ENCODE results near the gene ZXDC. TPM values are rescaled to one million over a fixed set of nuclear protein-coding genes. Genes with fewer than 3 reads are reported as not detected.
A peak's percentile ranks its signal among the peaks of the same experiment; 100 is the strongest.

The ZXDC gene
- total RNA-seq, 2 experiments from 2014 or later: 34.7 to 34.9 TPM

DNA sequence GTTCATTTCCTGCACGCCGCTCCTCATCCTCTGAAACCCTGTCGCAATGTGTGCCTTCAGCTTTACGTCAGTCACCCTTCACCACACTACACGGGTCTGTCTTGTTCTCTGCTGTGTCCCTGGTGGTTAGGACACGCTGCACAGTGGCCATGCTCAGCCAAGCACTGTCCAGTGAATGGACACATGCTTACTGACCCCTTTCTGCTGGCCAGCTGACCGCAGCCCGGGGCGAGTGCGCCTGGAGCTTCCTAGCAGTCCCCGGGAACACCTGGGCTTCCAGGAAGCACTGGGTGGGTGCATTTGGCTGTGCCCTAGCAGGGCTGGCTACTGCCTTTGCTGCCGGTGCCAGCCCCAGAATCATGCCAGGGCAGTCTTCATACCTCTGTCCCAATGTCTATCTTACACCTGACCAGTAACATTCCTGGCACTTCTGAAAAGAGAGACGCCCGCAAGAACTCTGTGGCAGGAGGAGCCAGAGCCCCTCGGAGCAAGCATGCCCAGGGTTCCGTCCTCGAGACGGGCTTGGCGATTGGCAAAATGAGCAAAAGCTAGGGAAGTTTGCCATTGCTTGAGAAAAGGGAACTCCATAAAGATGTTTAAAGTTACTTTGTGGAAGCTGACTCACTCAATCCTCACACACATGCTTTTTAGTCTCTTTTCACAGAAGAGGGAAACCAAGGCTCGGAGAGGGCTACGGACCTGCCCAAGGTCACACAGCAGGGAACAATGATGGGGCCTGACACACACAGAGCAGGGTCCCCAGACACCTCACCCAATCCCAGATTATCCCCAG is 15.7 kb upstream of the ZXDC start:
- Mint-ChIP-seq H3K4me3 (no peak overlapping the region), H3K9me3 (no peaks in the 10 kb centered on the region), H3K4me1 (peaks cover 14% of the 10 kb centered on the region), H3K27me3 (no peaks in the 10 kb centered on the region), H3K27ac (no peak overlapping the region), H3K36me3 (no peaks in the 10 kb centered on the region)
- DNase-seq (no peak), ATAC-seq (ENCODE audit: low read depth) (no peak)
- POLR2A ChIA-PET: no interaction called here

GRCh38 chr3:126490619-126491018 is 14.9 kb upstream of the ZXDC start:
- DNase-seq: no peak
- ATAC-seq (ENCODE audit: low read depth): no peak
- POLR2A ChIA-PET: no interaction called here
- no peaks in the 10 kb centered on the region for H3K36me3 Mint-ChIP-seq
- peaks cover 16% of the 10 kb centered on the region for H3K4me1 Mint-ChIP-seq
- no peaks in the 10 kb centered on the region for H3K27me3 Mint-ChIP-seq
- H3K4me3 Mint-ChIP-seq: no peak overlapping the region
- no peaks in the 10 kb centered on the region for H3K9me3 Mint-ChIP-seq
- no peak overlapping the region for H3K27ac Mint-ChIP-seq

DNA sequence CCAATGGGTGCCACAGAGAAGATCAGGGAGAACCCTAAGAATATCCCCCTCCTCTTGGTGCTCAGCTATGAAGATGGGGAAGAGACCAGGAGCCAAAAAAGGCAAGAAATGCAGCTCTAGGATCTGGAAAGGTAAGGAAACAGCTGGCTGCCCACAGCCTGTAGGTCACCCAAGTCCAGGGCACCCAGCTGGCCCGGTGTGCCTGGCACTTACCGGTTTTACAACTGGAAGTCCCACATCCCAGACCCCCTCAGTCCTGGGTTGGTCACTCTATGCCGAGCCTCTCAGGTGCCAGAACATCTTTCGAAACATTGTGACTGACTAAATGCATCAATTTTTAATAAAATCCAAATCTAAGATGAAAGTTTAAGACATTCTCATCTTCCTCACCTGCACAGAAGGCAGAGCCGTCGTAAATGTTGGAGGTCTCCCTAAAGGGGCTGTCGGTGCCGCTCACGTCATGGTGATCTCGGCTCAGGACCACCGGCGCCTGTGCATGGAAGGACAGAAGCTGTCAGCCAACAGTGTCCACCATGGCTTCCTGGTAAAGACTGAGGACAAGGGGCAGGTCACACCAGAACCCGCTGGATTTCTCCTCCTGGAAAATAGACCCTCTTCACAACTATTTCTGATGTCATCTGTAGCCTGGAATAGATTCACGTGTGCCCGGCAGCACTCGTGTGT is 13.3 kb upstream of the ZXDC start:
- Mint-ChIP-seq H3K27ac (no peak overlapping the region), H3K9me3 (no peaks in the 10 kb centered on the region), H3K4me3 (no peak overlapping the region), H3K36me3 (no peaks in the 10 kb centered on the region), H3K4me1 (peaks cover 12% of the 10 kb centered on the region), H3K27me3 (no peaks in the 10 kb centered on the region)
- DNase-seq (no peak), ATAC-seq (ENCODE audit: low read depth) (no peak)
- POLR2A ChIA-PET: no interaction called here

DNA sequence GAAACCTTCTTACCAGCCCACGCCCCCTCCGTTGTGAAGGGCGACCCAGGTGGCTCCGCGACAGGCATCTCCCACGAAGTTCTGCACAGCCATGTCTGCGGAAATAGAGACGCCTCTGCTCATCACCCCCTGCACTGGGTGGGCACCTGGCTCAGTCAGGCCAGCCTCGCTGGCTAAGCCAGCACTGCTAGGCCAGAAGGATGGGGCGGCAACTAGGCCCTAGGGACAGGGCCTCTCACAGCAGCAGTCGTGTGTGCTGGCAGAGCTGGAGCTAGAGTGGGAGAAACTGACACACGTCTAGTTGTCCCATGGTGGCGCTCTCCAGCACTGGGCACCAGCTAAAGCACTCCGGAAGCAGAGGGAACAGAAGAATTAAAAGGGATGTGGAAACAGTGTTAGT is 12.5 kb upstream of the ZXDC start:
- ATAC-seq (ENCODE audit: low read depth) (no peak), DNase-seq (no peak)
- Mint-ChIP-seq H3K4me1 (peaks cover 10% of the 10 kb centered on the region), H3K27ac (no peak overlapping the region), H3K9me3 (no peaks in the 10 kb centered on the region), H3K4me3 (no peak overlapping the region), H3K36me3 (no peaks in the 10 kb centered on the region), H3K27me3 (no peaks in the 10 kb centered on the region)
- POLR2A ChIA-PET: no interaction called here

DNA sequence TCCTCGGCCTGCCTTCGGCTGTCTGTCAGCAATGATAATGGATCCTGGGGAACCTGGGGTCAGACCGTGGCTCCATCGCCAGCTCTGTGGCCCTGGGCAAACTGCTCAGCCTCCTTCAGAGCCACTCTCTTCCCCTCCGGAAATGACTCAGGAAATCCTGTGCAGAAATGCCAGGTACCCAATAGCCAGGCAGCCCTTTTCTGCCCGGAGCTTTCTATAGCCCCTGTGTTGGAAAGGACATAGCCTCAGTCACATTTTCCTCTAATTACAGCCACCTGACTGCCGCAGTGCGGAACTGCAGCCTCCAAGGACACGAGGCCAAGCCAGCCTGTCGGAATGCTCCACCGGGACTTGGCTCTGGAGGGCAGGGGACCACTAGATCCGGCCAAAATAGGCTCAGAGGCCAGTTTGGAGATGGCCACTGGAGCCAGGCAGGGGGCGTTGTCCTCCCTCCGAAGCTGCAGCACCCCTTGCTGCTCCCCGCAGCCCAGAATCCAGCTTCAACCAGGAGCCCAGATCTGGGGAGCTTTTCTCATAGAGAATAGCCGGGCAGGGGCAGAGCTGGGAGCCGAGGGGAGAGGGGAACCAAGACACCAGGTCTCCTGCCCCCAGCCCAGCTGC is 11.6 kb upstream of the ZXDC start:
- no peaks in the 10 kb centered on the region for H3K9me3 Mint-ChIP-seq
- POLR2A ChIA-PET: interaction anchor here (1.1 kb wide), 1 partner anchor 11 kb away, joined by 3 read pairs; the partner anchor contains the start of gene ZXDC
- peaks cover 10% of the 10 kb centered on the region for H3K4me1 Mint-ChIP-seq
- H3K4me3 Mint-ChIP-seq: peak overlapping the region; percentile 49
- no peaks in the 10 kb centered on the region for H3K27me3 Mint-ChIP-seq
- ATAC-seq (ENCODE audit: low read depth): peak; percentile 83
- H3K27ac Mint-ChIP-seq: peak overlapping the region; percentile 87
- no peak for DNase-seq
- H3K36me3 Mint-ChIP-seq: no peaks in the 10 kb centered on the region

GRCh38 chr3:126486360-126486847 is 10.7 kb upstream of the ZXDC start:
- DNase-seq (no peak), ATAC-seq (ENCODE audit: low read depth) (no peak)
- Mint-ChIP-seq H3K4me1 (peaks cover 10% of the 10 kb centered on the region), H3K4me3 (no peak overlapping the region), H3K27ac (peak overlapping the region; percentile 87), H3K36me3 (no peaks in the 10 kb centered on the region), H3K27me3 (no peaks in the 10 kb centered on the region), H3K9me3 (no peaks in the 10 kb centered on the region)
- POLR2A ChIA-PET: interaction anchor here (1.1 kb wide), 1 partner anchor 10 kb away, joined by 3 read pairs; the partner anchor contains the start of gene ZXDC

DNA sequence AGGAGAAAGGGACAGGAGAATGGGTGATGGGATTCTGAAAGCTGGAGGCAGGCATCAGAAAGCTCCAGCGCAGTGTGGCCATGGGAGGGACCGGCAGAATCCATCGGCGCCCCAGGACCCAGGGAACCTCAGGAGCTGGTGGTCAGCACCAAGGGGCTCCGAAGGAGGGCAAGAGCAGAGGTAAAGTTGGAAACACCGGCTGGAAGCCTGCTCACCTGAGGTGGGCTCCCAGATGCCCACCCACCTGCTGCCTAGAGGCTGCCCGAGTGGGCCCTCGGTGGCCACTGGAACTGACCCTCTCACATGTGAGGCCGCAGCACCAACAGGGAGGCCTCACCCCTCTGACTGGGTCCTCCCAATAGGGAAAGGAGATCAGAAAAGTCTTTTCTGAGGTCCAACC is 10.3 kb upstream of the ZXDC start:
- POLR2A ChIA-PET: interaction anchor here (0.9 kb wide), 1 partner anchor 11 kb away, joined by 4 read pairs; the partner anchor contains the start of gene ZXDC
- no peaks in the 10 kb centered on the region for H3K36me3 Mint-ChIP-seq
- DNase-seq: no peak
- H3K27ac Mint-ChIP-seq: no peak overlapping the region
- H3K9me3 Mint-ChIP-seq: no peaks in the 10 kb centered on the region
- no peak overlapping the region for H3K4me3 Mint-ChIP-seq
- H3K4me1 Mint-ChIP-seq: peaks cover 10% of the 10 kb centered on the region
- H3K27me3 Mint-ChIP-seq: no peaks in the 10 kb centered on the region
- no peak for ATAC-seq (ENCODE audit: low read depth)

GRCh38 chr3:126485176-126485897 is 9.6 kb upstream of the ZXDC start:
- peaks cover 10% of the 10 kb centered on the region for H3K4me1 Mint-ChIP-seq
- no peak overlapping the region for H3K4me3 Mint-ChIP-seq
- DNase-seq: no peak
- ATAC-seq (ENCODE audit: low read depth): no peak
- POLR2A ChIA-PET: interaction anchor here (0.9 kb wide), 1 partner anchor 10 kb away, joined by 4 read pairs; the partner anchor contains the start of gene ZXDC
- H3K9me3 Mint-ChIP-seq: no peaks in the 10 kb centered on the region
- H3K27me3 Mint-ChIP-seq: no peaks in the 10 kb centered on the region
- H3K27ac Mint-ChIP-seq: no peak overlapping the region
- H3K36me3 Mint-ChIP-seq: no peaks in the 10 kb centered on the region

GRCh38 chr3:126484662-126485061 is 9.0 kb upstream of the ZXDC start:
- Mint-ChIP-seq H3K27ac (peak overlapping the region; percentile 74), H3K4me1 (peaks cover 10% of the 10 kb centered on the region), H3K9me3 (no peaks in the 10 kb centered on the region), H3K4me3 (no peak overlapping the region), H3K27me3 (no peaks in the 10 kb centered on the region), H3K36me3 (no peaks in the 10 kb centered on the region)
- ATAC-seq (ENCODE audit: low read depth) (no peak), DNase-seq (no peak)
- POLR2A ChIA-PET: no interaction called here

DNA sequence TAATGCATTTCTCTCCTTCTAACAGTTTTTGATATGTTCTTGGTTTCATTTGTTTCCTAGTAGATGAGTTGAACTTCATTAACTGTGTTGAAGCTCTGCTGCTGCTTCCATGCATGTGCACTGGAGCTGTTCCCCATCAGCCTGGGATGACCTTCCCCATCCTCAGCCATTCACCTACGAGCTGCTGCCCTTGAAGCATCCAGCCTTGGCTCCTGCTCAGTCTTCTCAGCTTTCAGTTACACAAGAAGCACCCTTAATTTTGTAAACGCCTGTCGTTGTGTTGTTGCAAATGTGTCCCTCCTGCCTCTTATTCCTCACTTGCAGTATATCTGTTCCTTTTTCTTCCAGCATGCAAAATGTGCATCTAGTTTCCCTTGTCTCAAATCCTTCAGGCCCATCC is 8.5 kb upstream of the ZXDC start:
- peaks cover 10% of the 10 kb centered on the region for H3K4me1 Mint-ChIP-seq
- no peak for DNase-seq
- H3K4me3 Mint-ChIP-seq: no peak overlapping the region
- no peaks in the 10 kb centered on the region for H3K27me3 Mint-ChIP-seq
- H3K9me3 Mint-ChIP-seq: no peaks in the 10 kb centered on the region
- H3K27ac Mint-ChIP-seq: no peak overlapping the region
- POLR2A ChIA-PET: no interaction called here
- H3K36me3 Mint-ChIP-seq: no peaks in the 10 kb centered on the region
- no peak for ATAC-seq (ENCODE audit: low read depth)

DNA sequence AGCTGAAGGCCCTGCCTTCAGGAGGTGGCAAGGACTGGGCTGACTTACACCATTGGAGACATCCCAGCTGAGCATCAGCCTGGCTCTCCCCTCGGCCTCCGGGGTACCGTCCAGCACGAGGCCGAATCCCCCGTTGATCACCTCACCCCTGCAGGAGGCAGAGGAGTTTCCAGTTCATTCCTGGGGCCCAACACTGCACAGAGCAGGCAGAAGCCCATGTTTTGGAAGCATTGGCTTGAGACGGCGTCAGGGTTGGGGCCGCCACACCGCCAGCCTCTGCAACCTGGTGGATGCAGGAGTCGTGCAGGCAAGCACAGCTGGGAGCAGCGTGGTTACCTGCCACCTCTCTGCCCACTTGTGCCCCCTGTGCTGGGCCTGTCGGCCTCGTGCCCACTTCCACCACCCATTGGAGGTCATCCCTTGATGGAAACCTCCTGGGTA is 7.7 kb upstream of the ZXDC start:
- Mint-ChIP-seq H3K9me3 (no peaks in the 10 kb centered on the region), H3K36me3 (no peaks in the 10 kb centered on the region), H3K4me3 (no peak overlapping the region), H3K27ac (no peak overlapping the region), H3K27me3 (no peaks in the 10 kb centered on the region), H3K4me1 (peaks cover 10% of the 10 kb centered on the region)
- no peak for ATAC-seq (ENCODE audit: low read depth)
- no peak for DNase-seq
- POLR2A ChIA-PET: interaction anchor here (1.1 kb wide), 1 partner anchor 14 kb away, joined by 3 read pairs; no protein-coding TSS in a partner anchor

GRCh38 chr3:126482503-126483255 is 7.0 kb upstream of the ZXDC start:
- Mint-ChIP-seq H3K9me3 (no peaks in the 10 kb centered on the region), H3K36me3 (no peaks in the 10 kb centered on the region), H3K4me3 (no peak overlapping the region), H3K27ac (peak overlapping the region; percentile 48), H3K4me1 (peaks cover 10% of the 10 kb centered on the region), H3K27me3 (no peaks in the 10 kb centered on the region)
- ATAC-seq (ENCODE audit: low read depth) (no peak), DNase-seq (no peak)
- POLR2A ChIA-PET: interaction anchor here (1.1 kb wide), 1 partner anchor 14 kb away, joined by 3 read pairs; no protein-coding TSS in a partner anchor

All from activated naive CD8-positive, alpha-beta T cell treated with anti-CD3 and anti-CD28 coated beads, Interleukin-2, amount 10 ng/mL, durations not matched to agents 7 days and 5 days (primary cell).